8988T (cell line): Measurements from ENCODE around the gene TTC3.

Experiments
- DNase-seq: peaks from one replicate; pipeline ENCODE4 v3.0.0; 2011

The TTC3 gene

DNA sequence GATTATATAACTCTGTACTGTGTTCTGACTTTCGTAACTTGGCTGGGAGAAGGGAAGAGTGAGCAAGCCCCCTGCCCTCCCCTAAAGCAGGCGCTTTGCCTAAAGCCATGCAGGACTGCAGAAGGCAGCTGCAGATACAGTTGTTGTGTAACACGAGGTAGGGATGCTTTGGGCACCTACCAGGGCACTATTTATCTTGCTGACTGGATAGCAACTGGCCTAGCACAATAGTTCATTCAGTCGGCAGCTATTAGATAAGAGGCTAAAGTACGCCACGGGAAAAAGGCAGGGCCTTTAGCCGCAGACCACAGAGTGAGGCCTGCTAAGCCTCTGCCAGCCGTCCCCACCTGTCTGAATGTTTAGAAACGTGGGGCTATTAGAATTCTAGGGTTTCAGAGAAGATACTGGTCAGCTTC lies 80.9 kb downstream of the TTC3 start:
- DNase-seq, result no peak

GRCh38 chr21:37155186-37155585 lies 82.1 kb downstream of the TTC3 start:
- DNase-seq, result no peak

GRCh38 chr21:37157938-37158337 lies 84.9 kb downstream of the TTC3 start:
- DNase-seq, result no peak

GRCh38 chr21:37159053-37159776 lies 86.2 kb downstream of the TTC3 start:
- no peak for DNase-seq

DNA sequence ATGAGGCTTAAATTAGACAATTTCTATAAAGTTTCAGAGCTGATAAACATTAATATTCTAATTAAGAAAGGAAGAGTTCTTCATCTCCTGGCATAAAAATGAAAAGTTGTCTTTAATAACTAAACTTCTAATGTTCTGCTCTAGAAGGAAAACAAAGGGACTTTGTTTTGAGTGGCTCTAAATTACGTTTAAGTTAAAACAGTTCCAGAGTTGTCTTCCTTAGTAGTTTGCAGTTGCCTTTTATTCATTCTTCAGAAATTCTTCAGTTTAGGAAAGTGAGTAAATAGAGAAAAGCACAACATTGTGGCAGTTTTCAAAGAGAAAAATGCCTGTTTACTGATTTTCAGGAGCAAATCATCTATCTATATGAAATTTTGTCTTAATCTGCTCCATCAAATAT lies 86.9 kb downstream of the TTC3 start:
- DNase-seq, result no peak

GRCh38 chr21:37164742-37165141 lies 91.7 kb downstream of the TTC3 start:
- DNase-seq, result no peak

DNA sequence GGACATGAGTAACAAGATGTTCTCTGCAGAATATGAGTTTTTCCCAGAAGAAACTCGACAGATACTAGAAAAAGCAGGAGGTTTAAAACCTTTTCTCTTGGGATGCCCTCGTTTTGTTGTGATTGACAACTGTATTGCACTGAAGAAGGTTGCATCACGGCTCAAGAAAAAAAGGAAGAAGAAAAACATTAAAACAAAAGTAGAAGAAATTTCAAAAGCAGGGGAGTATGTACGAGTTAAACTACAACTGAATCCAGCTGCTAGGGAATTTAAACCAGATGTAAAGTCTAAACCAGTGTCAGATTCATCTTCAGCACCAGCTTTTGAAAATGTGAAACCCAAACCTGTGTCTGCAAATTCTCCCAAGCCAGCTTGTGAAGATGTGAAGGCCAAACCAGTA lies 92.5 kb downstream of the TTC3 start:
- no peak for DNase-seq

DNA sequence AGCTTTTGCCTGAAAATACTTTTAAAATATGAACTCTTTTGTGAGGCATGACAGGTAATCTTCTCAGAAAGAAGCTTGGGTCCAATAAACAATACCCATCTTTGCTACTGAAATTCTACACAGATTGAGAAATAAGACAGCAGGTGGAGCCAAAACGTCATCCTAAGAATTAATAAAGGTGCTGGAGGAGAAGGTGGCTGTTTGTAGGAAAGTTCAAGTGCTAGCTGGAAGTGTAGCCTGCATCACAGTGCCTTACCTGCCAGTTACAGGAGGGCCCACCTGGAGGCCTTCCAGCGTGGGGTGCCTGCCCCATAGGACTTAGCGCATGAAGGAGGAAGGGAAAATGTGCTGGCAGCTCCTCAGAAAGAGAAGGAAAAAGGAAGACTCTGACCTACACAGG lies 93.7 kb downstream of the TTC3 start:
- no peak for DNase-seq

DNA sequence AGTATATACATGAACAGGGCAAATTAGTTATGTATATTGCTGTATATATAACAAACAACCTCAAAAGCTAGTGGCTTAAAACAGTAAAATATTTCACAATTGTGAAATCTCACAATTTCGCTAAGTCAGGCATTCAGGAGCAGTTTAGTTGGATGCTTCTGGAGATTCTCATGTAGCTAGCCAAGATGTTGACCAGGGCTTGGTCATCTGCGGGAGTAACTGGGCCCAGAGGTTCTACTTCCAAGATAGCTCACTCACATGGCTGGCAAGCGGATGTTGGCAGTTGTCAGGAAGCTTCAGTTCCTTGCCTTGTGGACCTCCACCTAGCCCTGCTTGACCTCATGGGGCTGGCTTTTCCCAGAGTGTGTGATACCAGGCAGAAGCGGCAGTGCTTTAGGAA lies 95.6 kb downstream of the TTC3 start:
- no peak for DNase-seq

DNA sequence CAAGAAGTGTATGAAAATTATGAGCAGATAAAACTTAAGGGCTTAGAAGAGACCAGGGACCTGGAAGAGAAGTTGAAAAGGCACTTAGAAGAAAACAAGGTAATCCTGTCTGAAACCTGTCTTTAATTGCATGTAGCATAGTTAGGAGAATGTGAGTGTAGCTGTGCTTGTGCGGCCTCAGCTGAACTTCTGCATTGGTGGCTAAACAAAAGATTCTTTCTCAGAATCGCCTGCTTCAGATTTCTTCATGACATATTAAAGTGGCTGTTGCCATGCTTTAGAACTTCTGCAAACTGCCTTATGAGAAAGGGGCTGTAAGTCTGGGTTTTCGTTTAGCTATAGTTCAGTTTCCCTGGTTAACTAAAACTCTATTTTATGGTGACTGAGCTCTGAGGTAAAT lies 99.6 kb downstream of the TTC3 start:
- DNase-seq, result no peak

GRCh38 chr21:37176716-37177115 lies 103.7 kb downstream of the TTC3 start:
- no peak for DNase-seq

GRCh38 chr21:37181059-37181458 lies 108.0 kb downstream of the TTC3 start:
- no peak for DNase-seq

DNA sequence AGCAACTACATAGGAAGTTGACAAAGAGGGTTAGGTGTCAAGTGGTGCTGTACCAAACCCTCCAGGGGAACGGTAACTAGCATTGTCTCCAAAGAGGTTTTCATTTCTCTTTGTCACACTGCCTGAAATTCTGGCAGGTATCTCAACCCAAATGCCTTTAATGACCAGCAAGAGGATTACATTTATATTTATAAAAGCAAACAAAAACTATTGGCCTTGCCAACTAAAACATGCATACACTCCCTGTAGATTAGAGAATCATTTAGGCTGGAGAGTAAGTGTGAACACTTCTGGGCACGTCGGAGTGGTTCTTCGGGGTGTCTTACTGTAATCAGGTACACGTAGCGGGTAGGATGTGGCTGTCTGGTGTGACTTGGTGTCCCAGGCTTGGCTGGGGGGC lies 109.2 kb downstream of the TTC3 start:
- DNase-seq, result no peak

- DNase-seq, result no peak
Observed at GRCh38 chr21:37183749-37184148, 110.7 kb downstream of the TTC3 start.

DNA sequence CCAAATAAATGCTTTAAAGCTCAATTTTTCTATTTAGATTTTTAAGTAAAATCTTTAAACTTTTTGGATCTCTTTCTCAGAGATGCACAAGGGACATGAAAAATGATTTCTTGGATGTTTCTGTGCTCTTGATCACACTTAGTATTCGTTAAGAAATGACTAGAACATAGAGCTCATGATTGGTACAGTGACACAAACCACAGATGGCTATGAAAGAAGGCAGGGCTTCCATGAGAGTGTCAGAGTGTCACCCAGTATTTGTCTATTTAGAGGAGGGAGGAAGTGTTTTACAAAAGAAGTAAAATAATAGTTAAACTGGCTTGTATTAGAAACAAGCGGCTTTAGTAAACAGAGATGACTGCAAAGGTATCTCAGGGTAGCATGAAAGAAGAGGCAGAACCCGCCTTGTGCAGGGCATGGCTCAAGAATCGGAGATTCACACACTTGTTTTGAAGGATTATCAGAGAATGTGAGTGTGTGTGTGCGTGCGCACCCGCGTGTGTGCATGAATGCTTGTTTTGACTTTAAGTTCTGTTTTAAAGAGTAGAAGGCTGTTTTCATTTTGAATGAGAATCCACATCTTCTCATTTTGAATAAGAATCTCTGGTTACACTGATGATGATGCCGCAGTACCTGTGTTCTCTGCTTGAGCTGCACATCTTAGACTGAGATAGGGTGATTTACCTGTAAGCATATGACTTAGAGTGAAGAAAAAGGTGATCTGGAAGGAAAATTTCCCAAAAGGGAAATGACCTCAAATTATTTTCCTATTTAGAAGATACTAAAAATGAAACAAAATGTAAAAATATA lies 111.9 kb downstream of the TTC3 start:
- no peak for DNase-seq

GRCh38 chr21:37186983-37187382 lies 113.9 kb downstream of the TTC3 start:
- DNase-seq, result no peak

DNA sequence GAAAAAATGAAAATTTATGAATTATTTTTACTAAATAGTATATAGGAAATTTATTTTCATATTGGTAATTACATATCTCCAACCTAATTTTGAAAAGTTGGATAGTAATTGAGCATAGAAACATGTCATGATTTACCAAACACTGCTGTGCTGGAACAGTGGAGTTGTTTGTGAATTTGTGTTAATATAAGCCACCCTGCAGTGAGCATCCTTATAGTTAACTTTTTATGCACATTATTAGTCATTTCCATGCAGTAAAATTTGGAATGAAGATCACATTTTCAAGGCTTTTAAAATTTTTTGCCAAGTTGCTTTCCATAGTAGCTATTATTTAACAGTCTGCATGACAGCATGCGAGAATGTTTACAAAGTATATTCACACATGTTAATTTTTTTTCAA lies 115.8 kb downstream of the TTC3 start:
- DNase-seq, result no peak

DNA sequence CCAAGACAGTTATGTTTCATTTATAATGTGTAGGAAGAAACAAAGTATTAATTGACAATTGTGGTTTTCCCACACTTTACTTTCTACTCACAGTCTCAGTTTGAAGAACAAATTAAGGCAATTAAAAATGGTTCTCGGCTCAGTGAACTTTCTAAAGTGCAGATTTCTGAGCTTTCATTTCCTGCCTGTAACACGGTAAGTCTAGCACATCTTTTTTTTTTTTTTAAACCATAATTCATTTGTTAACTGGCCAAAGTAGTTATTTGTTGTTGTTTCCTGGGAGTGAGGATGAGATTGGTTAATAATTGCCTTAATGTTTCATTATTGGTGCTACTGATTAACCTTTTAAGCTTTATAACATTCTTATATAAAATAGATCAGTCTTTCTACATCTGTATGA lies 119.0 kb downstream of the TTC3 start:
- DNase-seq, result no peak

DNA sequence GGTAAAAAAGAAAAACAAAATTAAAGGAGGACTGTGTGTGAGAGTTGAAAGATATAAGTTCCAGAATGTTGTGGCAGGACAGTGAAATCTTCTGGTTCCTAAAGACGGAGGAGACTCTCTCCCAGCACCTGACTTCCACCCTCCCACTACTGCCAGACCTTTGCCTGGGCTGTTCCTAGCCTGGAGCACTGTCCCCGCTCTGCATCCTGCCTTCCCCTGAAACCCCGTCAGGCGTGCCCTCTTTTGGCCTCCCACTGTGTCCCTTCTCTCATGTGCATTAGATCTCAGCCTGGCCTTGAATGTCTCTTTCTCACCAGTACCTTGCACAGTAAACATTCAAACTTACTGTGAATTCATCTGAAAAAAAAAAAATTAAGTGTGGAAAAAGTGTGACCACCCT lies 120.0 kb downstream of the TTC3 start:
- DNase-seq, result no peak

DNA sequence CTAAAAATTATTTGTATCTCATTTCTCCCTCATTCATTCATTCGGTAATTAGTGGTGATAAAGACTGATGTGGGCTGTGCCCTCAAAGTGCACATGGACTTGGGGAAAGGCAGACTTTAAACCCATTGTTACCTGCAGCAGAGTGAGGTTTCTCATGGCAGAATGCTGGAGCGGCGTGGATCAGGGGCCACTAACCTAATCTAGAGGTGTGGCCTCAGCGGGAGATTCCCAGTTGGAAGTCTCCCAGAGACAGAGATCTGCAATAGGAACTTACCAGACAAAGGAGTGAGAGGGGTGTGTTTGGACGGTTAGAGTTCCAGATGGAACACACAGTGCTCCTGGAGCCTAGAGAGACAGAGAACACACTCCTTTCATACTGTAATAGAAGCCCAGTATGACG lies 120.6 kb downstream of the TTC3 start:
- DNase-seq, result no peak

GRCh38 chr21:37195059-37195458 lies 122.0 kb downstream of the TTC3 start:
- no peak for DNase-seq

DNA sequence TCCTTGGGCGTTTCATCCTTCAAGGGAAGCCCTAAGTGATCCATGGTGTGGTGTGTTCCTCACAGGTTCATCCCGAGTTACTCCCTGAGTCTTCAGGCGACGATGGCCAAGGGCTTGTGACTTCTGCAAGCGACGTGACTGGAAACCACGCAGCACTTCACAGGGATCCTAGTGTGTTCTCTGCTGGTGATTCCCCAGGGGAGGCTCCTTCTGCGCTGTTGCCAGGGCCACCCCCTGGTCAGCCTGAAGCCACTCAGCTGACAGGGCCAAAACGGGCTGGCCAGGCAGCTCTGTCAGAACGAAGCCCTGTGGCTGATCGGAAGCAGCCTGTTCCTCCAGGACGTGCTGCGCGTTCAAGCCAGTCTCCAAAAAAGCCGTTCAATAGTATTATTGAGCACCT lies 122.6 kb downstream of the TTC3 start:
- DNase-seq, result no peak

- no peak for DNase-seq
Observed at GRCh38 chr21:37196847-37197246, 123.8 kb downstream of the TTC3 start.

DNA sequence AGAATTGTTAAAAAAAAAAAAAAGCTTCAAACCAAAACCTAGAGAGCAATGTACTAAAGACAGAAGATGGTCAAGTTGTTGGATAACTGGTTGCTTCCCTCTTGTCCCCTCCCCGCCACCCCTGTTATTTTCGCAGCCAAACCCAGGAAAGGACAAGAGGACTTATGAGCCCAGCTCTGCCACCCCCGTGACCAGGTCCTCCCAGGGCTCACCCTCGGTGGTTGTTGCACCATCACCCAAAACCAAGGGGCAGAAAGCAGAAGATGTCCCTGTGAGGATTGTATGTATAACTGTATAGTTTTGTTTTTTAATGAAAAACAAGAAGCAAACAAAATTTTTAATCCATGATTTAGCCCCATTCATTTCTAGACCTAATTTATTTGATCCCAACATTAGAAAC lies 124.7 kb downstream of the TTC3 start:
- DNase-seq, result no peak
